ENCODE results near the gene P2RX5.

DNA sequence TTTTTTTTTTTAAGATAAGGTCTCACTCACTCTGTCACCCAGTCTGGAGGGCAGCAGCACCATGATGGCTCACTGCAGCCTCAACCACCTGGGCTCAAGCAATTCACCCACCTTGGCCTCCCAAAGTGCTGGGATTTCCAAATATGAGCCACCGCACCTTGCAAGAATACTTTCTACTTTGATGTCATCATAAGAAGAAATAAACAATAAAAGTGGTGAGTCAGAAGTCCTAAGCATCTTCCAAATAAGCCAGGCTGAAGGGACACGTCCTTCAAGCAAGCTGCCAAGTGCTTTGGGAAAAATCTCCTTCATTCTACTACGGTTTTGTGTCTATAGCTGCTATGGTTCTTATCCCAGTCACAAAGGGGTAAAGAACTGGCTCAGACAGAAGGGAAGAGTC is 48.1 kb upstream of the P2RX5 start:
- TF ChIP-seq, protein P1, sequence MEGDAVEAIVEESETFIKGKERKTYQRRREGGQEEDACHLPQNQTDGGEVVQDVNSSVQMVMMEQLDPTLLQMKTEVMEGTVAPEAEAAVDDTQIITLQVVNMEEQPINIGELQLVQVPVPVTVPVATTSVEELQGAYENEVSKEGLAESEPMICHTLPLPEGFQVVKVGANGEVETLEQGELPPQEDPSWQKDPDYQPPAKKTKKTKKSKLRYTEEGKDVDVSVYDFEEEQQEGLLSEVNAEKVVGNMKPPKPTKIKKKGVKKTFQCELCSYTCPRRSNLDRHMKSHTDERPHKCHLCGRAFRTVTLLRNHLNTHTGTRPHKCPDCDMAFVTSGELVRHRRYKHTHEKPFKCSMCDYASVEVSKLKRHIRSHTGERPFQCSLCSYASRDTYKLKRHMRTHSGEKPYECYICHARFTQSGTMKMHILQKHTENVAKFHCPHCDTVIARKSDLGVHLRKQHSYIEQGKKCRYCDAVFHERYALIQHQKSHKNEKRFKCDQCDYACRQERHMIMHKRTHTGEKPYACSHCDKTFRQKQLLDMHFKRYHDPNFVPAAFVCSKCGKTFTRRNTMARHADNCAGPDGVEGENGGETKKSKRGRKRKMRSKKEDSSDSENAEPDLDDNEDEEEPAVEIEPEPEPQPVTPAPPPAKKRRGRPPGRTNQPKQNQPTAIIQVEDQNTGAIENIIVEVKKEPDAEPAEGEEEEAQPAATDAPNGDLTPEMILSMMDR (IDR thresholded peaks at IDR 0.05; ENCODE audit: poor library complexity), result no peak
- no peak for TF ChIP-seq EZH2 (IDR thresholded peaks at IDR 0.05; ENCODE audit: borderline replicate concordance)
- no peak for TF ChIP-seq EZH2phosphoT487 (IDR thresholded peaks at IDR 0.05; ENCODE audit: low read depth, severe bottlenecking, unreplicated experiment)
